ENCODE data around the gene SLC29A1. TPM values are rescaled to one million over a fixed set of nuclear protein-coding genes. Genes with fewer than 3 reads are reported as not detected.

Gene SLC29A1
- total RNA-seq, 2 experiments from 2014 or later: 32.7 to 33.4 TPM

- Mint-ChIP-seq H3K36me3 (ENCODE audit: low read depth) (no peaks in the 10 kb centered on the region), H3K4me1 (ENCODE audit: low read depth) (peaks cover 32% of the 10 kb centered on the region), H3K4me3 (peak within 1 kb of the TSS; percentile 52), H3K27ac (no peak within 1 kb of the TSS), H3K27me3 (ENCODE audit: low read depth) (peaks cover 48% of the 10 kb centered on the region), H3K9me3 (no peaks in the 10 kb centered on the region)
- CTCF ChIA-PET: interaction anchor here (1.1 to 5.0 kb wide), 5 partner anchors 27 to 102 kb away, joined by 3 to 164 read pairs (median 41); partner anchors contain the start of gene AARS2
- no peak for DNase-seq
- intact Hi-C loops (cut with micrococcal nuclease): loop anchor here (2.0 kb wide), 1 partner anchor 27 kb away; no protein-coding TSS in a partner anchor
Observed at GRCh38 chr6:44269921-44270525, 46.6 kb downstream of the SLC29A1 start, which contains the start of gene TMEM151B. Gene TMEM151B (plus strand): TSS chr6:44270450. CDS start chr6:44270743, 293 bp downstream.

GRCh38 chr6:44270526-44271405, 47.4 kb downstream of the SLC29A1 start:
- Mint-ChIP-seq H3K4me3 (peak overlapping the region; percentile 52), H3K4me1 (ENCODE audit: low read depth) (peaks cover 32% of the 10 kb centered on the region), H3K9me3 (no peaks in the 10 kb centered on the region), H3K27ac (no peak overlapping the region), H3K27me3 (ENCODE audit: low read depth) (peaks cover 48% of the 10 kb centered on the region), H3K36me3 (ENCODE audit: low read depth) (no peaks in the 10 kb centered on the region)
- DNase-seq: no peak
- intact Hi-C loops (cut with micrococcal nuclease): no loop called here
- CTCF ChIA-PET: interaction anchor here (1.1 kb wide), 1 partner anchor 101 kb away, joined by 3 read pairs; no protein-coding TSS in a partner anchor

DNA sequence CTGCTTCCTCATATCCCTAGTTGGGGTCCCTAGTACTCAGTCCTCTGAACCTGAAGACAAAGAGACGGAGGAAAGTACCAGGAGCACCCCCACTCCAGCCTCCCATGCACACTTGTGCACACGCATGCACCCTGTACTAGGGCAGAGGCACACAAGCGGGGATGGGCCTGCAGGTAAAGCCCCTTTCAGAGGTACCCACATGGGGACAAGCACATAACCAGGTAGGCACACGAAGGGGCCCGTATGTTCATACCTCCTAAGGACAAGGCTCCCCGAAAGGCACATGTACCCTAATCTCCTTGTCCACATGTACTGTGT, 48.0 kb downstream of the SLC29A1 start:
- intact Hi-C loops (cut with micrococcal nuclease): no loop called here
- CTCF ChIA-PET: no interaction called here

DNA sequence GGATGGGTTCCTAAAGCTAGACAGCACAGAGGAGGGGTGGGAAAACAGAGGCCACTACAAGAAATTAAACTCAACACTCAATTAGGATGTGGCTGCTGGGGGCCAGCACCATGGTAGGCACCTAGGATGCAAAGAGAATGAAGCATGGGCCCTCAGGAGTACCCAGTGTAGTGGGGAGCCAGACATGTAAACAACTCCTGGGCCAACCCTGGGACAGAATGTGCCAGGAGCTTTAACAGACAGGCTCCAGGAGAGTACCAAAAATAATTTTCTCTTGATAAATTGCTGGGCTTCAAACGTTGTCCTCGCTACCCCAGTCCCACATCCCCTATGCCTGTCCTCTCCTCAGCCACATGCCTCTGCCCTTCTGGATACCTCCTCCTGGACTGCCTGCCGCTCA, 48.5 kb downstream of the SLC29A1 start:
- no peak for DNase-seq
- no peaks in the 10 kb centered on the region for H3K36me3 Mint-ChIP-seq (ENCODE audit: low read depth)
- peaks cover 52% of the 10 kb centered on the region for H3K27me3 Mint-ChIP-seq (ENCODE audit: low read depth)
- H3K4me1 Mint-ChIP-seq (ENCODE audit: low read depth): peaks cover 21% of the 10 kb centered on the region
- CTCF ChIA-PET: interaction anchor here (0.7 to 1.0 kb wide), 2 partner anchors 33 to 41 kb away, joined by 3 read pairs; partner anchors contain the start of gene AARS2
- no peak overlapping the region for H3K27ac Mint-ChIP-seq
- H3K9me3 Mint-ChIP-seq: no peaks in the 10 kb centered on the region
- no peak overlapping the region for H3K4me3 Mint-ChIP-seq
- intact Hi-C loops (cut with micrococcal nuclease): no loop called here

More for the DNA sequence above, 48.0 kb downstream of the SLC29A1 start:
- Mint-ChIP-seq H3K27me3 (ENCODE audit: low read depth) (peaks cover 48% of the 10 kb centered on the region), H3K27ac (no peak overlapping the region), H3K36me3 (ENCODE audit: low read depth) (no peaks in the 10 kb centered on the region), H3K4me3 (peak overlapping the region; percentile 52), H3K4me1 (ENCODE audit: low read depth) (peaks cover 26% of the 10 kb centered on the region), H3K9me3 (no peaks in the 10 kb centered on the region)
- DNase-seq: no peak

DNA sequence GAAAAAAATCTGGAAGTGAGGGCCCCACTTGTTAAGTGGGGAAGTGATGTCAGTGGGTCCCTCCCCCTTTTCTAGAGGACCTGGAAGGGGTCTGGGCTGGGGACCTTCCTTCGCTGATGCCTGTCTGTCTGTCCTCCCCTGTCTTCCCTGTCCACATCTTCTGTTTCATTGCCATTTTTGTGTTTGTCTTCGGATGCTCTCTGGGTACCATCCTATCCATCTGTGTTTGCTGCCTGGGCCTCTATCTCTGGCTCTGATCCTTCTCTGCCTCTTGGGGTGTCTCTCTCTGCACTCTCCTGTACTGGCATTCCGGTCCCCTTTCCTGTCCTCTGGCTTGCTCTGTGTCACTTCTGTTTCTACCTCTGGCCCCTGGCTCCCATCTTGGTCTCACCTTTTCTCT, 49.1 kb downstream of the SLC29A1 start:
- H3K27me3 Mint-ChIP-seq (ENCODE audit: low read depth): peaks cover 58% of the 10 kb centered on the region
- no peaks in the 10 kb centered on the region for H3K36me3 Mint-ChIP-seq (ENCODE audit: low read depth)

GRCh38 chr6:44272999-44273566, 49.7 kb downstream of the SLC29A1 start:
- Mint-ChIP-seq H3K36me3 (ENCODE audit: low read depth) (no peaks in the 10 kb centered on the region), H3K9me3 (no peaks in the 10 kb centered on the region), H3K27me3 (ENCODE audit: low read depth) (peaks cover 64% of the 10 kb centered on the region), H3K4me3 (no peak overlapping the region), H3K4me1 (ENCODE audit: low read depth) (peaks cover 18% of the 10 kb centered on the region), H3K27ac (no peak overlapping the region)
- intact Hi-C loops (cut with micrococcal nuclease): no loop called here
- CTCF ChIA-PET: interaction anchor here (1.0 kb wide), 1 partner anchor 32 kb away, joined by 3 read pairs; no protein-coding TSS in a partner anchor
- DNase-seq: no peak

More for the DNA sequence above, 49.1 kb downstream of the SLC29A1 start:
- no peak for DNase-seq
- no peak overlapping the region for H3K4me3 Mint-ChIP-seq
- H3K4me1 Mint-ChIP-seq (ENCODE audit: low read depth): peaks cover 19% of the 10 kb centered on the region
- intact Hi-C loops (cut with micrococcal nuclease): no loop called here
- CTCF ChIA-PET: interaction anchor here (0.7 to 1.0 kb wide), 2 partner anchors 33 to 40 kb away, joined by 3 read pairs; partner anchors contain the start of gene AARS2
- H3K9me3 Mint-ChIP-seq: no peaks in the 10 kb centered on the region
- no peak overlapping the region for H3K27ac Mint-ChIP-seq

DNA sequence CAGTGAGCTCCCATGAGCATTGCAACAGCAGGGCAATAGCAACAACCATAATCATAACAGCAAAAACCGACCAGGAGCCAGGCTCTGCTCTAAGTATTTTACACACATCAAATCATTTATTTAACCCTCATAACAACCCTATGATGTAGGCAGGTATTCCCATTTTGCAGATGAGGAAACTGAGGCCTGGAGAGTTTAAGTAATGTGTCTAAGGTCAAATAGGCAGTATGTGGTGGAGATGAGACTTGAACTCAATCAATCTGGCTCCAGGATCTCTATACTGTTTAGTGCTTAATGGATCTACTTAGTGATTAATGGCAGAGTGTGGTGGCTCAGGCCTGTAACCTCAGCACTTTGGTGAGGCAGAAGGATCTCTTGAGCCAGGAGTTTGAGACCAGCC, 50.2 kb downstream of the SLC29A1 start:
- CTCF ChIA-PET: no interaction called here
- H3K4me3 Mint-ChIP-seq: no peak overlapping the region
- H3K36me3 Mint-ChIP-seq (ENCODE audit: low read depth): no peaks in the 10 kb centered on the region
- intact Hi-C loops (cut with micrococcal nuclease): no loop called here
- H3K4me1 Mint-ChIP-seq (ENCODE audit: low read depth): peaks cover 17% of the 10 kb centered on the region
- no peak for DNase-seq
- H3K27me3 Mint-ChIP-seq (ENCODE audit: low read depth): peaks cover 62% of the 10 kb centered on the region
- H3K9me3 Mint-ChIP-seq: no peaks in the 10 kb centered on the region
- no peak overlapping the region for H3K27ac Mint-ChIP-seq

DNA sequence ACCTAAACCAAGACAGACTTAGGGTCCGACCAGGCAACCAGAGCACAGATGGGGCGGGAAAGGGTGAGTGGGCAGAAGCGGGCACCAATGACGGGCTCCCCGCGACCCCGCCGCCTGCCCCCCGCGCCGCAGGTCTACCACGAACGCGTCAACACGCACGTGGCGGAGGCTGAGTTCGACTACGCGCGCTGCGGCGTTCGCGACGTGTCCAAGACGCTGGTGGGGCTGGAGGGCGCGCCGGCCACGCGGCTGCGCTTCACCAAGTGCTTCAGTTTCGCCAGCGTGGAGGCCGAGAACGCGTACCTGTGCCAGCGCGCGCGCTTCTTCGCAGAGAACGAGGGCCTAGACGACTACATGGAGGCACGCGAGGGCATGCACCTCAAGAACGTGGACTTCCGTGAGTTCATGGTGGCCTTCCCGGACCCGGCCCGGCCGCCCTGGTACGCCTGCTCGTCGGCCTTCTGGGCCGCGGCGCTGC, 51.9 kb downstream of the SLC29A1 start:
- no peak overlapping the region for H3K4me3 Mint-ChIP-seq
- CTCF ChIA-PET: interaction anchor here (0.7 to 2.1 kb wide), 5 partner anchors 8 to 349 kb away, joined by 3 to 9 read pairs (median 3); partner anchors contain the start of gene AARS2
- no peaks in the 10 kb centered on the region for H3K9me3 Mint-ChIP-seq
- H3K4me1 Mint-ChIP-seq (ENCODE audit: low read depth): peaks cover 2% of the 10 kb centered on the region
- H3K27ac Mint-ChIP-seq: no peak overlapping the region
- intact Hi-C loops (cut with micrococcal nuclease): no loop called here
- no peaks in the 10 kb centered on the region for H3K36me3 Mint-ChIP-seq (ENCODE audit: low read depth)
- DNase-seq: no peak
- peaks cover 59% of the 10 kb centered on the region for H3K27me3 Mint-ChIP-seq (ENCODE audit: low read depth)

DNA sequence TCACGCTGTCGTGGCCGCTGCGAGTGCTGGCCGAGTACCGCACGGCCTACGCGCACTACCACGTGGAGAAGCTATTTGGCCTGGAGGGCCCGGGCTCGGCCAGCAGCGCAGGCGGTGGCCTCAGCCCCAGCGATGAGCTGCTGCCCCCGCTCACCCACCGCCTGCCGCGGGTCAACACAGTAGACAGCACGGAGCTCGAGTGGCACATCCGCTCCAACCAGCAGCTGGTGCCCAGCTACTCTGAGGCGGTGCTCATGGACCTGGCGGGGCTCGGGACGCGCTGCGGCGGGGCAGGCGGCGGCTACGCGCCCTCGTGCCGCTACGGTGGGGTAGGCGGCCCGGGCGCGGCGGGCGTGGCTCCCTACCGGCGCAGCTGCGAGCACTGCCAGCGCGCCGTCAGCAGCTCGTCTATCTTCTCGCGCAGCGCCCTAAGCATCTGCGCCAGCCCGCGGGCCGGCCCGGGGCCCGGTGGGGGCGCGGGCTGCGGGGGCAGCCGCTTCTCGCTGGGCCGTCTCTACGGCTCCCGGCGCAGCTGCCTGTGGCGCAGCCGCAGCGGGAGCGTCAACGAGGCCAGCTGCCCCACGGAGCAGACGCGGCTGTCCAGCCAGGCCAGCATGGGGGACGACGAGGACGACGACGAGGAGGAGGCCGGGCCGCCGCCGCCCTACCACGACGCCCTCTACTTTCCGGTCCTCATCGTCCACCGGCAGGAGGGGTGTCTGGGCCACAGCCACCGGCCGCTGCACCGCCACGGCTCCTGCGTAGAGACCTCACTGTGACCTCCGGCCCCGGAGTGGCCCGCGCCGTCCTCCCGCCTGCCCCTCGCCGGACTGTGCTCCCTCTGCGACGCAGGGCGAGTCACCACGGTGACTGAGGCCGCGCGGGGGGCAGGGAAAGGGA, 52.6 kb downstream of the SLC29A1 start:
- peaks cover 1% of the 10 kb centered on the region for H3K4me1 Mint-ChIP-seq (ENCODE audit: low read depth)
- no peaks in the 10 kb centered on the region for H3K9me3 Mint-ChIP-seq
- H3K27ac Mint-ChIP-seq: no peak overlapping the region
- intact Hi-C loops (cut with micrococcal nuclease): no loop called here
- H3K4me3 Mint-ChIP-seq: no peak overlapping the region
- DNase-seq: peak; percentile 18
- H3K36me3 Mint-ChIP-seq (ENCODE audit: low read depth): no peaks in the 10 kb centered on the region
- H3K27me3 Mint-ChIP-seq (ENCODE audit: low read depth): peaks cover 60% of the 10 kb centered on the region
- CTCF ChIA-PET: interaction anchor here (0.7 to 2.1 kb wide), 5 partner anchors 9 to 350 kb away, joined by 3 to 9 read pairs (median 3); partner anchors contain the start of gene AARS2

- peaks cover 53% of the 10 kb centered on the region for H3K27me3 Mint-ChIP-seq (ENCODE audit: low read depth)
- CTCF ChIA-PET: interaction anchor here (3.3 kb wide), 1 partner anchor 9 kb away, joined by 20 read pairs; no protein-coding TSS in a partner anchor
- H3K9me3 Mint-ChIP-seq: no peaks in the 10 kb centered on the region
- intact Hi-C loops (cut with micrococcal nuclease): no loop called here
- no peaks in the 10 kb centered on the region for H3K36me3 Mint-ChIP-seq (ENCODE audit: low read depth)
- no peaks in the 10 kb centered on the region for H3K4me1 Mint-ChIP-seq (ENCODE audit: low read depth)
- H3K27ac Mint-ChIP-seq: no peak overlapping the region
- no peak overlapping the region for H3K4me3 Mint-ChIP-seq
- no peak for DNase-seq
Observed at GRCh38 chr6:44276667-44277640, 53.6 kb downstream of the SLC29A1 start.

Data from activated naive CD4-positive, alpha-beta T cell treated with anti-CD3 and anti-CD28 coated beads for 36 hours (primary cell).